ENCODE data around the gene PAEP.

- TF ChIP-seq, protein P1, sequence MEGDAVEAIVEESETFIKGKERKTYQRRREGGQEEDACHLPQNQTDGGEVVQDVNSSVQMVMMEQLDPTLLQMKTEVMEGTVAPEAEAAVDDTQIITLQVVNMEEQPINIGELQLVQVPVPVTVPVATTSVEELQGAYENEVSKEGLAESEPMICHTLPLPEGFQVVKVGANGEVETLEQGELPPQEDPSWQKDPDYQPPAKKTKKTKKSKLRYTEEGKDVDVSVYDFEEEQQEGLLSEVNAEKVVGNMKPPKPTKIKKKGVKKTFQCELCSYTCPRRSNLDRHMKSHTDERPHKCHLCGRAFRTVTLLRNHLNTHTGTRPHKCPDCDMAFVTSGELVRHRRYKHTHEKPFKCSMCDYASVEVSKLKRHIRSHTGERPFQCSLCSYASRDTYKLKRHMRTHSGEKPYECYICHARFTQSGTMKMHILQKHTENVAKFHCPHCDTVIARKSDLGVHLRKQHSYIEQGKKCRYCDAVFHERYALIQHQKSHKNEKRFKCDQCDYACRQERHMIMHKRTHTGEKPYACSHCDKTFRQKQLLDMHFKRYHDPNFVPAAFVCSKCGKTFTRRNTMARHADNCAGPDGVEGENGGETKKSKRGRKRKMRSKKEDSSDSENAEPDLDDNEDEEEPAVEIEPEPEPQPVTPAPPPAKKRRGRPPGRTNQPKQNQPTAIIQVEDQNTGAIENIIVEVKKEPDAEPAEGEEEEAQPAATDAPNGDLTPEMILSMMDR (IDR thresholded peaks at IDR 0.05) = no peak
- no peak for TF ChIP-seq POLR2A (IDR thresholded peaks at IDR 0.05)
Measured at GRCh38 chr9:135565636-135566035, 4.1 kb downstream of the PAEP start.

Measured in body of pancreas (tissue), 4 donors.